ENCODE measurements around the gene WDR90.

The WDR90 gene

GRCh38 chr16:660459-661183, 11.5 kb downstream of the WDR90 start:
- Histone ChIP-seq H3K36me3 (ENCODE audit: control insufficient read depth, insufficient read depth, low read length) (no peaks in the 10 kb centered on the region), H3K4me1 (ENCODE audit: control insufficient read depth, insufficient read depth, low read length) (peaks cover 12% of the 10 kb centered on the region), H3K27me3 (ENCODE audit: control insufficient read depth, insufficient read depth, low read length) (no peaks in the 10 kb centered on the region), H3K9ac (ENCODE audit: low read length) (no peak overlapping the region), H3K27ac (ENCODE audit: low read depth, low read length) (peak overlapping the region; percentile 76), H3K4me3 (ENCODE audit: low read length) (peak overlapping the region; percentile 52)

GRCh38 chr16:661184-661821, 12.1 kb downstream of the WDR90 start:
- H3K36me3 ChIP-seq (ENCODE audit: control insufficient read depth, insufficient read depth, low read length), result no peaks in the 10 kb centered on the region
- H3K27me3 ChIP-seq (ENCODE audit: control insufficient read depth, insufficient read depth, low read length), result no peaks in the 10 kb centered on the region
- H3K4me3 ChIP-seq (ENCODE audit: low read length), result peak overlapping the region; percentile 51
- peaks cover 12% of the 10 kb centered on the region for H3K4me1 ChIP-seq (ENCODE audit: control insufficient read depth, insufficient read depth, low read length)
- peak overlapping the region; percentile 58 for H3K27ac ChIP-seq (ENCODE audit: low read depth, low read length)
- H3K9ac ChIP-seq (ENCODE audit: low read length), result no peak overlapping the region

- H3K36me3 ChIP-seq (ENCODE audit: control insufficient read depth, insufficient read depth, low read length), result no peaks in the 10 kb centered on the region
- H3K4me3 ChIP-seq (ENCODE audit: low read length), result no peak overlapping the region
- no peaks in the 10 kb centered on the region for H3K27me3 ChIP-seq (ENCODE audit: control insufficient read depth, insufficient read depth, low read length)
- H3K27ac ChIP-seq (ENCODE audit: low read depth, low read length), result no peak overlapping the region
- H3K4me1 ChIP-seq (ENCODE audit: control insufficient read depth, insufficient read depth, low read length), result peaks cover 12% of the 10 kb centered on the region
- H3K9ac ChIP-seq (ENCODE audit: low read length), result no peak overlapping the region
Measured at GRCh38 chr16:662095-662494, 12.9 kb downstream of the WDR90 start.

GRCh38 chr16:662597-662996, 13.4 kb downstream of the WDR90 start:
- no peaks in the 10 kb centered on the region for H3K36me3 ChIP-seq (ENCODE audit: control insufficient read depth, insufficient read depth, low read length)
- H3K27me3 ChIP-seq (ENCODE audit: control insufficient read depth, insufficient read depth, low read length), result no peaks in the 10 kb centered on the region
- no peak overlapping the region for H3K9ac ChIP-seq (ENCODE audit: low read length)
- peaks cover 15% of the 10 kb centered on the region for H3K4me1 ChIP-seq (ENCODE audit: control insufficient read depth, insufficient read depth, low read length)
- H3K27ac ChIP-seq (ENCODE audit: low read depth, low read length), result no peak overlapping the region
- no peak overlapping the region for H3K4me3 ChIP-seq (ENCODE audit: low read length)

GRCh38 chr16:666572-666971, 17.4 kb downstream of the WDR90 start:
- Histone ChIP-seq H3K36me3 (ENCODE audit: control insufficient read depth, insufficient read depth, low read length) (peaks cover 13% of the 10 kb centered on the region), H3K27ac (ENCODE audit: low read depth, low read length) (no peak overlapping the region)

GRCh38 chr16:667113-667779, 18.1 kb downstream of the WDR90 start:
- H3K4me1 ChIP-seq (ENCODE audit: control insufficient read depth, insufficient read depth, low read length), result peaks cover 8% of the 10 kb centered on the region
- H3K27me3 ChIP-seq (ENCODE audit: control insufficient read depth, insufficient read depth, low read length), result no peaks in the 10 kb centered on the region
- peak overlapping the region; percentile 29 for H3K4me3 ChIP-seq (ENCODE audit: low read length)
- H3K9ac ChIP-seq (ENCODE audit: low read length), result no peak overlapping the region
- H3K36me3 ChIP-seq (ENCODE audit: control insufficient read depth, insufficient read depth, low read length), result peaks cover 16% of the 10 kb centered on the region
- peak overlapping the region; percentile 51 for H3K27ac ChIP-seq (ENCODE audit: low read depth, low read length)

More at GRCh38 chr16:666572-666971, 17.4 kb downstream of the WDR90 start:
- H3K9ac ChIP-seq (ENCODE audit: low read length), result no peak overlapping the region
- no peak overlapping the region for H3K4me3 ChIP-seq (ENCODE audit: low read length)
- H3K27me3 ChIP-seq (ENCODE audit: control insufficient read depth, insufficient read depth, low read length), result no peaks in the 10 kb centered on the region
- H3K4me1 ChIP-seq (ENCODE audit: control insufficient read depth, insufficient read depth, low read length), result peaks cover 8% of the 10 kb centered on the region

GRCh38 chr16:667780-668518, 18.8 kb downstream of the WDR90 start, which contains the start of gene RHOT2:
TSS of gene RHOT2 (plus strand) at chr16:668132. CDS start at chr16:668200, 68 bp downstream.
- H3K36me3 ChIP-seq (ENCODE audit: control insufficient read depth, insufficient read depth, low read length), result peaks cover 20% of the 10 kb centered on the region
- H3K9ac ChIP-seq (ENCODE audit: low read length), result peak within 1 kb of the TSS; percentile 47
- H3K27ac ChIP-seq (ENCODE audit: low read depth, low read length), result peak within 1 kb of the TSS; percentile 86
- H3K4me3 ChIP-seq (ENCODE audit: low read length), result peak within 1 kb of the TSS; percentile 80
- H3K27me3 ChIP-seq (ENCODE audit: control insufficient read depth, insufficient read depth, low read length), result no peaks in the 10 kb centered on the region
- peaks cover 8% of the 10 kb centered on the region for H3K4me1 ChIP-seq (ENCODE audit: control insufficient read depth, insufficient read depth, low read length)

GRCh38 chr16:668519-669171, 19.5 kb downstream of the WDR90 start:
- peak overlapping the region; percentile 86 for H3K27ac ChIP-seq (ENCODE audit: low read depth, low read length)
- H3K4me1 ChIP-seq (ENCODE audit: control insufficient read depth, insufficient read depth, low read length), result peaks cover 8% of the 10 kb centered on the region
- no peaks in the 10 kb centered on the region for H3K27me3 ChIP-seq (ENCODE audit: control insufficient read depth, insufficient read depth, low read length)
- peak overlapping the region; percentile 80 for H3K4me3 ChIP-seq (ENCODE audit: low read length)
- H3K36me3 ChIP-seq (ENCODE audit: control insufficient read depth, insufficient read depth, low read length), result peaks cover 20% of the 10 kb centered on the region
- peak overlapping the region; percentile 47 for H3K9ac ChIP-seq (ENCODE audit: low read length)

- H3K27ac ChIP-seq (ENCODE audit: low read depth, low read length), result no peak overlapping the region
- peaks cover 8% of the 10 kb centered on the region for H3K4me1 ChIP-seq (ENCODE audit: control insufficient read depth, insufficient read depth, low read length)
- no peaks in the 10 kb centered on the region for H3K27me3 ChIP-seq (ENCODE audit: control insufficient read depth, insufficient read depth, low read length)
- peaks cover 20% of the 10 kb centered on the region for H3K36me3 ChIP-seq (ENCODE audit: control insufficient read depth, insufficient read depth, low read length)
- no peak overlapping the region for H3K4me3 ChIP-seq (ENCODE audit: low read length)
- H3K9ac ChIP-seq (ENCODE audit: low read length), result no peak overlapping the region
Measured at GRCh38 chr16:669666-670065, 20.5 kb downstream of the WDR90 start.

GRCh38 chr16:670485-671352, 21.6 kb downstream of the WDR90 start:
- Histone ChIP-seq H3K27ac (ENCODE audit: low read depth, low read length) (no peak overlapping the region), H3K4me3 (ENCODE audit: low read length) (no peak overlapping the region), H3K4me1 (ENCODE audit: control insufficient read depth, insufficient read depth, low read length) (peaks cover 13% of the 10 kb centered on the region), H3K9ac (ENCODE audit: low read length) (no peak overlapping the region), H3K27me3 (ENCODE audit: control insufficient read depth, insufficient read depth, low read length) (no peaks in the 10 kb centered on the region), H3K36me3 (ENCODE audit: control insufficient read depth, insufficient read depth, low read length) (peaks cover 20% of the 10 kb centered on the region)
